ENCODE data around the gene SERPINB7. TPM values are rescaled to one million over a fixed set of nuclear protein-coding genes. Genes with fewer than 3 reads are reported as not detected.

The SERPINB7 gene
- total RNA-seq, 3 donors from 2014 or later (not counting 1 experiment from before 2014, with no cell fraction given), result not detected

- no peaks in the 10 kb centered on the region for H3K27me3 ChIP-seq (ENCODE audit: control insufficient read depth, insufficient read depth, low read length)
- intact Hi-C loops (cut with micrococcal nuclease), result no loop called here
- Mint-ChIP-seq H3K36me3 (no peaks in the 10 kb centered on the region), H3K9me3 (no peaks in the 10 kb centered on the region), H3K27ac (no peak overlapping the region), H3K4me3 (no peak overlapping the region), H3K4me1 (peaks cover 0 to under 1% of the 10 kb centered on the region in 2 donors), H3K27me3 (ENCODE audit: low read depth in 2 of 2) (no peaks in the 10 kb centered on the region)
- no peak overlapping the region for H3K4me3 ChIP-seq (ENCODE audit: low read length)
- H3K27ac ChIP-seq (ENCODE audit: low read length), result no peak overlapping the region
- no peak for ATAC-seq
- H3K36me3 ChIP-seq (ENCODE audit: control insufficient read depth, insufficient read depth, low read length), result no peaks in the 10 kb centered on the region
- no peak for TF ChIP-seq CTCF (IDR thresholded peaks at IDR 0.05)
- H3K9me3 ChIP-seq (ENCODE audit: control insufficient read depth, insufficient read depth, low read length), result no peaks in the 10 kb centered on the region
- DNase-seq, result no peak
- H3K4me1 ChIP-seq (ENCODE audit: control insufficient read depth, insufficient read depth, low read length), result no peaks in the 10 kb centered on the region
- WGBS (ENCODE audit: insufficient coverage), result 81% methylated on average over 5 of the region's 5 CpGs
Measured at GRCh38 chr18:63783394-63783793, 8.2 kb downstream of the SERPINB7 start.

DNA sequence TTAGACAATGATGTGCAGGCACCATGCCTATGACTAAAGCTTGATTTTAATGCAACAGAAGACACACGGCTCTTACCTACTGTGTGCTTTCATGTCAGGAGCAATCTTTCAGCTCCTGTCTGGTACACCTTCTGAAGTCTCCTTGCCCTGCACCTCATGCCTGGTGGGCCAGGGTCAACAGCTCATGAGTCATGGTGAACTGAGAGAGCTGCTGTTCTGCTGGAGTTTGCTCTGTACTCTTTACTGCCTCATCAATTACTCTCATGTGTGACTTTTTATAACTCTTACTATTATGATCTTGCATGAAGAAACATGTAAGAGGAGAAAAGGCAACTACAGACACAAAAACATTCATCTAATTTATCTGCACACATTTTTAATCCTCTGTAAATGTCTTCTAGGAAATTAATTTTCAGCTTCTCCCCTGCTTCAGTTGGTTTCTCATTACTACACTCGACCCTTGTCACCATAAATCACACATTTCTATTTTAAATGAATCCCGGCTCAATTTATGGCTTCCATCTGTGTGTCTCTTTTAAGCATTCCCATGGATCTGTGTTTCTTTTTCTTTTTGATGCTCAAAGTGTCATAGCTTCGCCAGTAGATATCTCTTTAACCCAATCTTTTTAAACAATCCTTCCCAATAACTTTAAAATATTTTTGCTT, 9.7 kb downstream of the SERPINB7 start:
- Histone ChIP-seq H3K36me3 (ENCODE audit: control insufficient read depth, insufficient read depth, low read length) (no peaks in the 10 kb centered on the region), H3K4me1 (ENCODE audit: control insufficient read depth, insufficient read depth, low read length) (no peaks in the 10 kb centered on the region), H3K9me3 (ENCODE audit: control insufficient read depth, insufficient read depth, low read length) (no peaks in the 10 kb centered on the region), H3K27me3 (ENCODE audit: control insufficient read depth, insufficient read depth, low read length) (no peaks in the 10 kb centered on the region), H3K4me3 (ENCODE audit: low read length) (no peak overlapping the region), H3K27ac (ENCODE audit: low read length) (no peak overlapping the region)
- Mint-ChIP-seq H3K36me3 (no peaks in the 10 kb centered on the region), H3K27me3 (ENCODE audit: low read depth in 2 of 2) (no peaks in the 10 kb centered on the region), H3K4me1 (peaks cover 11% of the 10 kb centered on the region in 2 donors), H3K27ac (no peak overlapping the region), H3K9me3 (no peaks in the 10 kb centered on the region), H3K4me3 (no peak overlapping the region)
- no peak for ATAC-seq
- no peak for TF ChIP-seq CTCF (IDR thresholded peaks at IDR 0.05)
- no peak for DNase-seq
- intact Hi-C loops (cut with micrococcal nuclease), result no loop called here
- 74% methylated on average over 4 of the region's 4 CpGs for WGBS (ENCODE audit: insufficient coverage)

DNA sequence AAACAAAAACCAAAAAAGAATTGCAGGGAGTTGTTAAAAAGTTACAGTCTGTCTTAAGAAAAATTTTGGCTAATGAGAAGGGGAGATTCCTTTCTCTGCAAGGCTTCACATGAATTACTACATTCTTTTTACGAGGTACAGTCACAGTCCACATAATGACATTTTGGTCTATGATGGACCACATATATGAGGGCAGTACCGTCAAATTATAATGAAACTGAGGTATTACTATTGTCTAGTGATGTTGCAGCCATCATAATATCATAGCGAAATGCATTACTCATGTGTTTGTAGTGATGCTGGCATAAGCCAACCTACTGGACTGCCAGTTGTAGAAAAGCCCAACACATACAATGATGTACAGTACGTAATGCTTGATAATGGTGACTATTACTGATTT, 12.5 kb downstream of the SERPINB7 start:
- ATAC-seq, result no peak
- Histone ChIP-seq H3K4me1 (ENCODE audit: control insufficient read depth, insufficient read depth, low read length) (no peaks in the 10 kb centered on the region), H3K27me3 (ENCODE audit: control insufficient read depth, insufficient read depth, low read length) (no peaks in the 10 kb centered on the region), H3K9me3 (ENCODE audit: control insufficient read depth, insufficient read depth, low read length) (no peaks in the 10 kb centered on the region), H3K4me3 (ENCODE audit: low read length) (no peak overlapping the region), H3K36me3 (ENCODE audit: control insufficient read depth, insufficient read depth, low read length) (no peaks in the 10 kb centered on the region), H3K27ac (ENCODE audit: low read length) (no peak overlapping the region)
- H3K36me3 Mint-ChIP-seq, result no peaks in the 10 kb centered on the region
- peaks cover 11% of the 10 kb centered on the region in 2 donors for H3K4me1 Mint-ChIP-seq
- H3K27me3 Mint-ChIP-seq (ENCODE audit: low read depth in 2 of 2), result no peaks in the 10 kb centered on the region
- no peaks in the 10 kb centered on the region for H3K9me3 Mint-ChIP-seq
- intact Hi-C loops (cut with micrococcal nuclease), result no loop called here
- 79% methylated on average over 2 of the region's 4 CpGs for WGBS (ENCODE audit: insufficient coverage)
- TF ChIP-seq CTCF (IDR thresholded peaks at IDR 0.05), result no peak
- no peak overlapping the region for H3K4me3 Mint-ChIP-seq
- no peak for DNase-seq
- H3K27ac Mint-ChIP-seq, result peak overlapping the region in 1 of 2 donors; percentile 88
